ENCODE data around the gene RTN4RL1.

DNA sequence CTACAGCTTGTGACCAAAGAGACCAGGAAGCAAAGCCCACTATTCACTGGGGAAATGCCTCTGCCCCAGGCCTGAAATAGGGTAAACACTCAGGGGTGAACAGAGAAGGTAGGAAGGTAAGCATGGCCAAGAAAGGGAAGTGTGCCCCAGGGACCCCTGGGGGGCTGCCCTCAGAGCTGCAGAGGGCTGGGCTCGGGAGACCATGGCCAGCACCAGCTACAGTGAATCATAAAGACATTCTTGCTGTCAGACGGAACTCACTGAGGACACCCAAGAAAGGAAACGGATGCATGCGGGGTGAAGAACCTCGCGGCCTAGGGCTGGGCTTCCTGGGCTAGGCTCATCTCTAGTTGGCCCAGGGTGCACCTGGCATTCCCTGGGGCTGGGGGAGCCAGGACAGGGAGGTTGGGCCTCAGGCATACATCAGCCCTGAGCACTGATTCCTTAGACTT lies 39.4 kb upstream of the RTN4RL1 start:
- TF ChIP-seq CTCF (IDR thresholded peaks at IDR 0.05) (no peak), POLR2A (IDR thresholded peaks at IDR 0.05) (no peak)
